GM18909 (cell line): ENCODE data around the gene CTNNA1.

Experiments
- ATAC-seq: cut with Tn5 transposase; IDR thresholded peaks from one replicate; pipeline ENCODE4 v1.9.1; 2021; ENCODE audit warnings: mild to moderate bottlenecking; ENCODE audit not compliant: unreplicated experiment, poor library complexity

CTNNA1 gene

DNA sequence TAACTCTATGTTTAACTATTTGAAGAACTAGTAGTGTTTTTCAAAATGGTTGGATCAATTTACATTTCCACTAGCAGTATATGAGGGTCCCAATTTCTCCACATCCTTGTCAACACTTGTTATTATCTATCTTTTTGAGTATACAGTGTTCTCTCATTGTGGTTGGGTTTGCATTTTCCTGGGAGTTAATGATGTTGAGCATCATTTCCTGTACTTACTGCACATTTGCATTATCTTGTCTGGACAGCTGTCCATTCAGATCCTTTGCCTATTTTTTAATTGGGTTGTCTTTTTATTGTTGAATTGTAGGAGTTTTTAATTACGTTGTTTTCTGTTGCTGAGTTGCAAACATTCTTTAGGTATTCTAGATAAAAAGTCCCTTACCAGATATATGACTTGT is 225.4 kb downstream of the CTNNA1 start:
- ATAC-seq = no peak

GRCh38 chr5:138979684-138980280 is 226.6 kb downstream of the CTNNA1 start:
- no peak for ATAC-seq

DNA sequence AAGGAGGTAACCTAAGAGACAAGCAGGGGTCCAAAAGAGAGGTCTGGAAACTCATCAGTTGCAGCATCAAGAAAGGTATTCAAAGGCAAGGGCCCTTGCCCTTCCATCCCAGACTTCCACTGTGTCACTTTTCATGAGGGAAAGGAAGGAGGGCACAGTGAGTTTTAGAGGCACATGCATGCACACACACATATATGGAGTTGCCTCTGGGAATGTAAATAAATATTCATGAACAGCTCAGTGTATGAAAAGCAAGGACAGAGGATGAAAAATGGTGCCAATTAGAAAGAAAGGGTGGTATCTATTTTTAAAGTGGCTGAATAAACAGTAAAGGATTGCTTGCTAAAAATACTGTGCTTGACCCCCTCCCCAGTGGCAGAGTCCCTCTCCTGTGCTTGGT is 227.2 kb downstream of the CTNNA1 start:
- no peak for ATAC-seq

DNA sequence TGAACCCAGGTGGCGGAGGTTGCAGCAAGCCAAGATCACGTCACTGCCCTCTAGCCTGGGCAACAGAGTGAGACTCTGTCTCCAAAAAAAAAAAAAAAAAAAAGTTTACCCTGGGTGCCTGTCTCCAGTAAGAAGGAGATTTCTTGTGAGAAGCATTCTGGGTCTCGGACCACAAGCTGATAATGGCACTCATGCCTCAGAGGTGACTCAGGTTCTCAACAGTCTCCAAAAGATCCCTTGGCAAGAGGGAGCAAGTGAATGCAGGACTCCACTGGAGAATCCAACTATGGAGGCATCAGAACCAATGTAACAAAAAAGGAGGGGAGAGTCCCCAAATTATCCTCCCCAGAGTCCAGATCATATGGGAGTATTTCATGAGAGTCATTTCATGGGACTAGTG is 227.9 kb downstream of the CTNNA1 start:
- no peak for ATAC-seq

GRCh38 chr5:138981586-138981985 is 228.4 kb downstream of the CTNNA1 start:
- no peak for ATAC-seq

- ATAC-seq = no peak
Observed at GRCh38 chr5:138983984-138984383, 230.8 kb downstream of the CTNNA1 start.
